H1 (cell line): ENCODE data around the gene TAGLN2. TPM values are rescaled to one million over a fixed set of nuclear protein-coding genes. Genes with fewer than 3 reads are reported as not detected.

ENCODE experiments used
- ASH2L ChIP-seq: fragments of 200-600, 300-600 bp; sonication (generic); IDR thresholded peaks from one replicate; pipeline ENCODE4 v1.7.1; 2017; ENCODE audit warnings: low read length
- CHD7 ChIP-seq: fragments of 300-600 bp; sonication (generic); IDR thresholded peaks from 2 replicates; pipeline ENCODE4 v1.7.1; 2012; ENCODE audit warnings: low read length, moderate library complexity, mild to moderate bottlenecking, inconsistent platforms; ENCODE audit not compliant: insufficient replicate concordance
- CTCF ChIP-seq, 3 experiments: IDR thresholded peaks; 1 replicate in 2 of 3; 2 replicates in 1 of 3; pipeline versions ENCODE4 v1.5.1 to v1.6.1; 2011; ENCODE audit warnings: low read length in 3 of 3, mild to moderate bottlenecking in 3 of 3, inconsistent platforms in 2 of 3, low read depth in 1 of 3, moderate library complexity in 1 of 3; ENCODE audit not compliant: insufficient read depth in 1 of 3; ENCODE audit errors: control extremely low read depth in 1 of 3
- EP300 ChIP-seq, 2 experiments: IDR thresholded peaks; 1 replicate in 1 of 2; 2 replicates in 1 of 2; pipeline ENCODE4 v1.6.1; 2011 to 2012; ENCODE audit warnings: low read depth in 2 of 2, low read length in 2 of 2, mild to moderate bottlenecking in 2 of 2, borderline replicate concordance in 1 of 2, inconsistent platforms in 1 of 2, moderate library complexity in 1 of 2
- RXRA ChIP-seq: IDR thresholded peaks from 2 replicates; pipeline ENCODE4 v1.6.1; 2011; ENCODE audit warnings: low read depth, mild to moderate bottlenecking, low read length, moderate library complexity; ENCODE audit not compliant: insufficient read depth
- polyA plus RNA-seq, 7 experiments: library from polyadenylated mRNA; depleted of rRNA in 3 of 7; stranded (reverse) in 5 of 7; unstranded in 2 of 7; fragments of >200 nt in 5 of 7; fragments of 200-250 nt in 2 of 7; gene quantifications; 1 replicate in 5 of 7; 2 replicates in 1 of 7; 4 replicates in 1 of 7; pipeline versions ENCODE4 v1.2.1 to v1.2.3, GENCODE V29; 2011 to 2013; ENCODE audit warnings: missing spikeins in 2 of 7, mixed read lengths in 2 of 7
- total RNA-seq: library from RNA; stranded (reverse); fragmentation: NEBNext Ultra II Directional; extraction: Animal tissue kit (Norgen Biotek cat#: 25700); gene quantifications from 2 replicates; pipeline ENCODE4 v1.2.1, GENCODE V29; 2021

Gene TAGLN2
- total and polyA plus RNA-seq, 2 of the 8 experiments (the other 6 are each of a cell fraction or from before 2014, with no cell fraction given), result 93.0 to 114 TPM

- no peak for TF ChIP-seq CTCF (IDR thresholded peaks at IDR 0.05; ENCODE audit: control extremely low read depth in 1 of 3, insufficient read depth in 1 of 3, low read depth in 1 of 3, low read length in 3 of 3)
- no peak for TF ChIP-seq ASH2L
- TF ChIP-seq RXRA, result no peak
- TF ChIP-seq CHD7, result no peak
- no peak for TF ChIP-seq EP300 (IDR thresholded peaks at IDR 0.05; ENCODE audit: borderline replicate concordance in 1 of 2, low read depth in 2 of 2, low read length in 2 of 2)
Observed at GRCh38 chr1:159932296-159933285, 7.3 kb upstream of the TAGLN2 start (continued).
